HG03354 (cell line): ENCODE data around the gene TAB2.
"Not testable (repeated sequence)": the region's sequence is repeated elsewhere in the genome, so short reads cannot be mapped to it uniquely, and the experiment has no call there.

ENCODE experiments used
- ATAC-seq: cut with Tn5 transposase; IDR thresholded peaks from one replicate; pipeline ENCODE4 v1.9.1; 2021; ENCODE audit warnings: mild to moderate bottlenecking; ENCODE audit not compliant: unreplicated experiment, poor library complexity, severe bottlenecking

The TAB2 gene

DNA sequence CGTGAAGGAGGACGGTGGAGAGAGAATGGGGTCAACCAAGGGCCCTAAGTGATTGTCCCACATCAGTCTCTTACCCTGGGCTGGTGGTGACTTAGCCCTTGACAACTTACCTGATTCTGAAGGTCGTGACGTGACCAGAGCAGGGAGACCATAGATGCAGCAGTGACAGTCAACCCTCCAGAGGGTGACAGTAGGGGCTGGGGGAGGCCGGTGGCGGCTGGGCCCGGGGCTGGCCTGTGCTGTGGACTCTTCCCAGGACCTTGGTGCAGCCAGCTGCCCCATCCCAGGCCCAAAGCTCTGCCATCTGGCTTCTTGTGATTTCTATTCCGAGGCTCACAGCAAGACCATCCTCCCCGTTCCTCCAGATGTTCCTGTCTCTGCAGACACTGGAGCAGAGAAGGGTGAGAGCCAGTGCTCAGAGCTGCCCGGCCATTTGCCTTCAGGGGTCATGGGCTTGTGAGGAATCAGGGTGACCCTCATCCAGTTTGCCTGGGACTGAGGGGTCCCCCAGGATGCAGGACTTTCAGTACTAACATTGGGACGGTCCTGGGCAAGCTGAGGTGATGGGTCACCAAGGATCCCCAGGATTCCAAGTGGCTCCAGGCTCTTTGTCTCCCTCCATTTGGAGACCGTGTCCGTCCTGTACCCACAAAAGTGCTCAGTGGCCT lies 118.5 kb downstream of the TAB2 start:
- no peak for ATAC-seq

- ATAC-seq: no peak
Observed at GRCh38 chr6:149436647-149437046, 119.1 kb downstream of the TAB2 start.

GRCh38 chr6:149437212-149437611 lies 119.7 kb downstream of the TAB2 start:
- ATAC-seq: no peak

GRCh38 chr6:149438855-149439254 lies 121.3 kb downstream of the TAB2 start:
- no peak for ATAC-seq

DNA sequence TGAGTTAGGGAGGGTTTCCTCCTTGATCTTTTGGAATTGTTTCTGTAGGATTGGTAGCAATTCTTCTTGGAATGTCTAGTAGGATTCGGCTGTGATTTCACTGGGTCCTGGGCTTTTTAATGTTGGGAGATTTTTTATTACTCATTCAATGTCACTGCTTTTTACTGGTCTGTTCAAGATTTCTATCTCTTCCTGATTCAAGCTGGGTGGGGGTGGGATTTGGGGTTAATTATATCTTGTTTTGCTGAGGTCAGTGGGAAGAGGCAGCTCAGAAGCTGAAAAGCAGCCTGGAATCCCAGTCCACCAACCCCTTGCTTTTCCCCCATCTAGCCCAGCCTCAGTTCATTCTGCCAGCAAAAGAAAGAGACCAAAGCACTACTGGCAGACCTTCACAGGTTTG lies 122.1 kb downstream of the TAB2 start:
- no peak for ATAC-seq

DNA sequence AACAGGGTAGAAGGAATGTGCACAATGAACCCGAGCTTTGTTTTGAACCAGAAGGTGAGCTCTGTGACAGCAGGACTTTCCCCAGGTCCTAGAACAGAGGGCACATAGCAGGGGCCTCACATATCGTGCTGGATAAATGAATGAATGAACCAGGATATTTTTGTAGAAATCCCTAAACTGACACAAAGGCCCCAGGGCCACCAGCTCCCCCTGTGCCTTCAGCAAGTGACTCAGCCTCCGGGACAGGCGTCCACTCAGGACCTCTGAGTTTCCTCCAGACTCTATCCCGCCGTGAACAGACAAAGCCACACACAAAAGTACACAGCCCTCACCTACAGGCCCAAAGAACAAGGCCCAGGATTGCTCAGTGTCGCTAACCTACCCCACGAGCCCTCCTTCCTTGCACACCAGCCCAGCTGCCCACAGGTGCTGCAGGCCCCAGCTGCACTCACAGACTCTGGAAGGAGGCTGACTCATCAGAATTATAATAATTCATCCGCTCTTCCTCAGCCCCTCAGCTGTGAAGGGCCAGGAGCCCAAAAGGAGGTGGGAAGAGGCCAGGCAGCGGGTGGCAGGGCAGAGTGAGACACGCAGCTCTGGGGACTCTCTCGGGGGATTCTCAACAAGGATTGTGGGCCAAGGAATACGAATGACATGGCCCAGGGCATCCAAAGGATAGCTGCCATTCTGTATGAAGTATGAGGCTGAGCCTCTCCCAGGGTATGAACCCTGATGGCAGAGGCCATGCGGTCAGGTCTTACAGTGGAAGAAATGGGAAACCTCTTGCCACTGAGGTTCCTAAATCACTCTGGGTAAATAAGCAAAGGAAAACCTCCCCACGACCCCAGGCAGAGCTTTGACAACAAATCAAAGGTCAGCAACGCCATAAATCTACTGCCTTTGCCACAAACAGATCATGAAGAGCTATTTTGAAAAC lies 123.5 kb downstream of the TAB2 start:
- ATAC-seq: no peak

DNA sequence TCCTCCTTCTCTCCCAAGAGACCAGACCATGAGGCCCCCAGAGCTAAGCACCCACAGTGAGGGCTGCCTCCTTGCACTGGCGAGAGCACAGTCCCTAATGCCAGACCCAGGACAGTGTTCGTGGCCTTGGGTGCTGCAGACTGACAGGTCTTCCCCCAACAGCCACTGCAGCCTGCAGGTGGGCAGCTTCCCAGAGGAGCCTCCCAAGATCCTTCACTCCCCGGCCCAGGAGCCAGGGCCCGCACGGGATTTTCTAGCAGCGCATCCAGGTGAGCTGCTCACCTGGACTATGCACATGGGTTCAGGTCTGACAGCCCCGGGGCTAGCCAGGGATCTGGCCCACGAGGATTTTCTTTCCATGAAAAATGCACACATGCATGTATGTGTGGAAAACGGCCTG lies 124.2 kb downstream of the TAB2 start:
- no peak for ATAC-seq

- no peak for ATAC-seq
Observed at GRCh38 chr6:149443411-149444181, 126.1 kb downstream of the TAB2 start.

DNA sequence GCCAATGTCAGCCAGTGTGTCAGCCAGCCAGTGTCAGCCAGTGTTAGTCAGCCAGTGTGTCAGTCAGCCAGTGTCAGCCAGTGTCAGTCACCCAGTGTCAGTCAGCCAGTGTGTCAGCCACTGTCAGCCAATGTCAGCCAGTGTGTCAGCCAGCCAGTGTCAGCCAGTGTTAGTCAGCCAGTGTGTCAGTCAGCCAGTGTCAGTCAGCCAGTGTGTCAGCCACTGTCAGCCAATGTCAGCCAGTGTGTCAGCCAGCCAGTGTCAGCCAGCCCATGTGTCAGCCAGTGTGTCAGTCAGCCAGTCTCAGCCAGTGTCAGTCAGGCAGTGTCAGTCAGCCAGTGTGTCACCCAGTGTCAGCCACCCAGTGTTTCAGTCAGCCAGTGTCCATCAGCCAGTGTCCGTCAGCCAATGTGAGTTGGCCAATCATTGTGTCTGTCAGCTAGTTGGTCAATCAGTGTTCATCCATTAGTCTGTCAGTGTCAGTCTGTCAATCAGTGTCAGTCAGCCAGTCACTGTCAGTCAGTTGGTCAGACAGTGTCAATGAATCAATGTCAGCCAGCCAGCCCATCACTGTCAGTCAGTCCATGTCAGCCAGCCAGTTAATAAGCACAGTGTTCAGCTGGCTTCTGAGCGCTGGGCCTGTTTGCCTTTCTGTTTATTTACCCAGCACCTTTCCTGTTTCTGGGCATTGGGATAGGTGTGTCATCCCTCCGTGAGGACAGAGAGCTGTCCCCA lies 127.0 kb downstream of the TAB2 start:
- not testable (repeated sequence) for ATAC-seq

DNA sequence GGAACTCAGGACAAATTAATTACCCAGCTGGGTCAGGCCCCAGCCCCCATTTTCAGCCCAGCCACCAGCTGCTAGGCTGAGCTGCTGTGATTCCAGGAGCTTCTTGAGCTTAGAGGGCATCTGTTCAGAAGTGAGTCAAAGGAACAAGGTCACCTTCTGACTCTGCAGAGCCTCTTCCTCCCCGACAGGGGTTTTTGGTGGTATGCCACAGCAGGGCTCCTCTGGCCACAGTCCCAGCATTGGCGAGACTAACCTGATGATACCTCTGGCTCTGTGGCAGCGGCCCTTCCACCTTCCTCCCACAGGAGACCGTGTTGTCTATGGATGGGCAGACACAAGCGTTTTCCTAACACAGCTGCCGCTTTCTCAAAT lies 127.6 kb downstream of the TAB2 start:
- peak; percentile 45 for ATAC-seq

DNA sequence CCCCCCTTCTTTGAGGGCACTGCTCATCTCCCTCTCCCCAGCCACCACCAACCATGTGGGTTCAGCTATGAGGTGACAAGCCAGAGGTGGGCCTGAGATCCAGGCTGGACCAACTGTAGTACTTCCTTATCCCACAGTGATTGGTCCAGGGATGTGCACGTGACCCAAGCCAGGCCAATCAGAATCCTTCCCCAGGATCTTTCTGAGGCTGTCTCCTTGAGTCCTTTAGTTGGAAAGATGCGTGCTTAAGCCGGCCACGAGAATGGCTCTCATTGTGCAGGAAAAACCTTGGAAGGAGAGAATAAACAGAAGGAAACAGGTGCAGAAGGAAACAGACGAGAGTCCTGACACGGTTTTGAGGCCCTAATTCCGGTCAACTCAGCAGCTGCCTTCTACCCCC lies 128.1 kb downstream of the TAB2 start:
- no peak for ATAC-seq

DNA sequence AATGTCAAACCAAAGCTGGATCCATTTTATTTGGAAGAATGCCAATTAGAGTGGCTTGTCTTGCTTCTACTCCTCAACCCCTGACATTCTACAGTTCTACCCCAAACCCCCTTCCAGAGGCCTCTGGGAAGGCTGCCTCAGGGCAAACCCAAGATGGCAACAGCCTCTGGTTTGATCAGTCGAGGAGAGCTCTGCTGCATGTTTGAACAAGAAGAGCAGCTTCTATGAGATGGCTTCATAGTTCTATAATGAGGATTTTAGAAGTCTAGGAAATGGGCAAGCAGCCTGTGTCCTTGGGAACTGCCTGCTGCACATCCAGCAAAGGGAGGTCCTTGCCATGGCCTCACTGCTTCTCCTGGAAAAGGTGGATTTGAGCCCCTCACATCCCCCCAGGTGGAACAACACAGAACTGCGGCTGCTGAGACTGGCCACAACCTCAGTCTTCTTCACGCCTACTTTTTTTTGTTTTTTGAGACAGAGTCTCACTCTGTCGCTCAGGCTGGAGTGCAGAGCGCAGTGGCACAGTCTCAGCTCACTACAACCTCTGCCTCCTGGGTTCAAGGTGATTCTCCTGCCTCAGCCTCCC lies 129.4 kb downstream of the TAB2 start:
- ATAC-seq: no peak

DNA sequence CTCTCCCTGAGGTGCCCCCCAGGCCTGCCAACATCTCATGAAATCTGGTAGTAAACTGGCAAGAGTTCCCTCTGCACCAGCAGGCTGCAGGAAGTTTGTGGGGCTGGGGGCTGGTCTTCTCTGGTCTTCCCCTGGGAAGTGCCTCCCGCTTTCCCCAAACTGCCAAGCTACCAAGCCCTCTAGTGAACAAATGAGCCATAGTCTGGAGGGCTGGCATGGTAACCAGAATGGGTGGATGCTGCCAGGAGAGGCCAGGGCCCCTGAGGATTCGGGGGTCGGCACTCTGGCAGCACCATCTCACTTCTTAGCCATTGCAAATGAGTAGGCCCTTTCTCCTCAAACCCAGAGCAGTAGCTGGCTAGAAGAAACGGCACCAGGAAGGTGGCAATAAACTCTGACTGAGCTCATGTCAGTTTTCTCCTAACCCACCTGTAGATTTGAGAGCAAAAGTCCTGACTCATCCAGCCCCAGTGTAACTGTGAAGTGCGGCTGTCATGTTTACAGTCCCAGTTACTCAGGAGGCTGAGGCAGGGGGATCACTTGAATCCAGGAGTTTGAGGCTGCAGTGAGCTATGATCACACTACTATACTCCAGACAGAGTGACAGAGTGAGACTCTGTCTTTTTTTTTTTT lies 131.4 kb downstream of the TAB2 start:
- no peak for ATAC-seq

- no peak for ATAC-seq
Observed at GRCh38 chr6:149449831-149450678, 132.5 kb downstream of the TAB2 start.

DNA sequence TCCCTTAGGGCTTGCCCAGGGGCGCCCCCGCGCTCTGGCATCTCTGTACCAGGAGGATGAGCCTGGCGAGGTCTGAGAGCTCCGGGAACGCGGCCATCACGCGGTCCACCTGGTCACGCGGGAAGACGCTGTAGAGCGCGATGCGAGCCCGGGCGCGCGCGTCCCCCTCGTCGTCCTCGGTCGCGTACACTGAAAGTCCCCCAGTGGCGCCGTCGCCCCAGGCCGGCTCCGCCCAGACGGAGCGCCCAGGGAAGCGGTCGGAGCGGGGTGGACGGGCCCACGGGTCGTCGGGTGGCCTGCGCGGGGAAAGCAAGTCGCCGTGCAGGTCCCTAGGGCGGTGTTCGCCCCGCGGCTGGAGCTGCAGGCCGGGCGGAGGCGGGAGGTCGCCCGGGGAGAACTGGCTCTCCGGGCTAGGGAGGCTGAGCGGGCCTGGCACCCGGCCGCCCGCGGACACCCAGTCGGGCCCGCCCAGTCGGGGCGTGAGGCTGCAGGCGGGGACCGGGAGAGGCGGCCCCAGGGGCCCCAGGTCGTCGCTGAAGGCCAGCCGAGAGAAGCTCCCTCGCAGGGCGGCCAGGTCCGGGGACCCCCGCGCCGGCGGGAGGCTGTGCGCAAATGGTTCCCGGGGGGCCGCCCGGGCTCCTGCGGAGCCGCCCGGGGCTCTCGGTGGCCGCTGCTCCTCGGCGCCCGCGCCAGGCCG lies 133.3 kb downstream of the TAB2 start:
- ATAC-seq: no peak

- no peak for ATAC-seq
Observed at GRCh38 chr6:149451376-149452036, 134.0 kb downstream of the TAB2 start.
